OCI-LY3 (cell line): ENCODE data around the gene TRMT13.

ENCODE experiments used
- H2AFZ ChIP-seq: fragments of 200-600, 300-600 bp; shearing (Covaris generic); 2 replicates; pipeline ENCODE4 v1.6.0; 2014; ENCODE audit warnings: antibody characterized with exemption, low read depth, low read length
- H3K27ac ChIP-seq: fragments of 200-600, 300-600 bp; sonication (generic); 2 replicates; pipeline ENCODE4 v1.5.1; 2014; ENCODE audit warnings: mild to moderate bottlenecking, low read length, moderate library complexity, mixed read lengths
- H3K27me3 ChIP-seq: fragments of 200-600, 300-600 bp; sonication (generic); 2 replicates; pipeline ENCODE4 v1.6.1; 2014; ENCODE audit warnings: low read depth, low read length, mixed read lengths
- H3K36me3 ChIP-seq: fragments of 200-600, 300-600 bp; sonication (generic); replicated peaks from 2 replicates; pipeline ENCODE3; 2014; ENCODE audit warnings: low read depth, low read length, mixed read lengths
- H3K4me1 ChIP-seq: fragments of 300-600, 200-600 bp; sonication (generic); 2 replicates; pipeline ENCODE4 v1.6.1; 2014; ENCODE audit warnings: low read length, mixed read lengths
- H3K4me2 ChIP-seq: fragments of 200-600, 300-600 bp; sonication (generic); 2 replicates; pipeline ENCODE4 v1.6.1; 2014; ENCODE audit warnings: low read length, mixed read lengths
- H3K4me3 ChIP-seq: fragments of 300-600, 200-600 bp; sonication (generic); 2 replicates; pipeline ENCODE4 v1.5.1; 2014; ENCODE audit warnings: antibody characterized with exemption, mild to moderate bottlenecking, low read length, moderate library complexity
- H3K79me2 ChIP-seq: fragments of 300-600, 200-600 bp; shearing (Covaris generic); 2 replicates; pipeline ENCODE4 v1.6.1; 2014; ENCODE audit warnings: mild to moderate bottlenecking, low read length, mixed read lengths
- H3K9ac ChIP-seq: fragments of 300-600, 200-600 bp; shearing (Covaris generic); 2 replicates; pipeline ENCODE4 v1.6.0; 2014; ENCODE audit warnings: mild to moderate bottlenecking, low read length, moderate library complexity
- H3K9me3 ChIP-seq: fragments of 200-600, 300-600 bp; shearing (Covaris generic); 2 replicates; pipeline ENCODE4 v1.6.1; 2014; ENCODE audit warnings: low read length, mixed read lengths; ENCODE audit not compliant: insufficient read depth
- H4K20me1 ChIP-seq: fragments of 200-600, 300-600 bp; sonication (generic); 2 replicates; pipeline ENCODE4 v1.6.1; 2016; ENCODE audit warnings: low read length, mixed read lengths; ENCODE audit not compliant: insufficient read depth
- EZH2phosphoT487 ChIP-seq: fragments of 200-600 bp; shearing (Covaris generic); IDR thresholded peaks from 2 replicates; pipeline ENCODE4 v1.6.1; 2018; ENCODE audit warnings: antibody characterized with exemption, mixed run types, low read depth
- TF ChIP-seq, protein P1 (sequence below): fragments of 200-600, 300-600 bp; sonication (generic); IDR thresholded peaks from 2 replicates; pipeline ENCODE4 v1.5.1; 2014; ENCODE audit warnings: antibody characterized with exemption, low read length, low read depth

Gene TRMT13

DNA sequence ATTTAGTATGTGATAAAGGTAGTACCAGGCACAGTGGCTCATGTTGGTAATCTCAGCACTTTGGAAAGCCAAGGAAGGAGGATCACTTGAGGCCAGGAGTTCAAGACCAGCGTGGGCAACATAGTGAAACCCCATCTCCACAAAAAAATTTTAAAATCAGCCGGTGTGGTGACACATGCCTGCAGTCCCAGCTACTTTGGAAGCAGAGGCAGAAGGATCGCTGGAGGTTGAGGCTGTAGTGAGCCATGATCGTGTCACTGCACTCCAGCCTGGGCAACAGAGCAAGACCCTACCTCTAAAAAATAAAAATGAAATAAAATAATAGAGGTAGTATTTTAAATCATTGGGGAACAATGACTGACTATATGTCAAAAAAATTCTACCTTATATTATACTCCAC is 17.4 kb upstream of the TRMT13 start:
- Histone ChIP-seq H3K27me3 (no peaks in the 10 kb centered on the region), H3K27ac (no peak overlapping the region), H3K36me3 (peaks cover 4% of the 10 kb centered on the region), H3K4me3 (no peak overlapping the region), H4K20me1 (no peaks in the 10 kb centered on the region), H3K79me2 (no peaks in the 10 kb centered on the region), H3K9ac (no peak overlapping the region), H3K9me3 (no peaks in the 10 kb centered on the region), H2AFZ (no peak overlapping the region), H3K4me1 (no peaks in the 10 kb centered on the region), H3K4me2 (no peak overlapping the region)
- TF ChIP-seq EZH2phosphoT487, result no peak
- TF ChIP-seq, protein P1, sequence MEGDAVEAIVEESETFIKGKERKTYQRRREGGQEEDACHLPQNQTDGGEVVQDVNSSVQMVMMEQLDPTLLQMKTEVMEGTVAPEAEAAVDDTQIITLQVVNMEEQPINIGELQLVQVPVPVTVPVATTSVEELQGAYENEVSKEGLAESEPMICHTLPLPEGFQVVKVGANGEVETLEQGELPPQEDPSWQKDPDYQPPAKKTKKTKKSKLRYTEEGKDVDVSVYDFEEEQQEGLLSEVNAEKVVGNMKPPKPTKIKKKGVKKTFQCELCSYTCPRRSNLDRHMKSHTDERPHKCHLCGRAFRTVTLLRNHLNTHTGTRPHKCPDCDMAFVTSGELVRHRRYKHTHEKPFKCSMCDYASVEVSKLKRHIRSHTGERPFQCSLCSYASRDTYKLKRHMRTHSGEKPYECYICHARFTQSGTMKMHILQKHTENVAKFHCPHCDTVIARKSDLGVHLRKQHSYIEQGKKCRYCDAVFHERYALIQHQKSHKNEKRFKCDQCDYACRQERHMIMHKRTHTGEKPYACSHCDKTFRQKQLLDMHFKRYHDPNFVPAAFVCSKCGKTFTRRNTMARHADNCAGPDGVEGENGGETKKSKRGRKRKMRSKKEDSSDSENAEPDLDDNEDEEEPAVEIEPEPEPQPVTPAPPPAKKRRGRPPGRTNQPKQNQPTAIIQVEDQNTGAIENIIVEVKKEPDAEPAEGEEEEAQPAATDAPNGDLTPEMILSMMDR, result no peak

- Histone ChIP-seq H3K27ac (no peak overlapping the region), H3K9me3 (no peaks in the 10 kb centered on the region), H3K27me3 (no peaks in the 10 kb centered on the region), H3K9ac (no peak overlapping the region), H3K79me2 (peaks cover 13% of the 10 kb centered on the region; the same call in 1 of the 2 replicates), H3K4me3 (no peak overlapping the region), H3K36me3 (peaks cover 6% of the 10 kb centered on the region), H3K4me2 (no peak overlapping the region), H3K4me1 (no peaks in the 10 kb centered on the region), H4K20me1 (no peaks in the 10 kb centered on the region), H2AFZ (no peak overlapping the region)
- TF ChIP-seq, protein P1, result no peak
- TF ChIP-seq EZH2phosphoT487, result no peak
These were observed 10.8 kb upstream of the TRMT13 start for GRCh38 chr1:100122177-100122576.

DNA sequence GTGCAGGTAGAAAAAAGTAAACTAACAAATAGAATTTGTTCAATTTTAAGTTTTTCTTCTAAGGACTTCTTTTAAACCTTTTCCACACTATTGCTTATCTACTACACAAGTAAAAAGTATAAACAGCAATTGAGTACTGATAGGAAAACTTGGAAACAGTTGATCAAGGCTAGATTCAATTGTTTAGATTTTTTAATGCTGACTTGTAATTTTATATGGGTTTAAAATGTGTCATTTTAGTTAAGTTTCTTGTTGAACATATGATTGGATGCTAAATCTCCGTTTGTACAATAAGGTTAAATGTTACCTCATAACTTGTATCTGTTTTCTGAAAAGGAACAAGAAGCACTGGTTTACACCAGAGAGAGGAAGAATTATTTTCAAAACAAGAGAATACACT is 5.7 kb upstream of the TRMT13 start:
- H3K9me3 ChIP-seq, result no peaks in the 10 kb centered on the region
- no peaks in the 10 kb centered on the region for H3K36me3 ChIP-seq
- H3K79me2 ChIP-seq, result peaks cover 61% of the 10 kb centered on the region
- no peak overlapping the region for H3K9ac ChIP-seq
- no peak overlapping the region for H3K27ac ChIP-seq
- TF ChIP-seq, protein P1, result no peak
- no peak for TF ChIP-seq EZH2phosphoT487
- H4K20me1 ChIP-seq, result no peaks in the 10 kb centered on the region
- no peak overlapping the region for H2AFZ ChIP-seq
- peaks cover 11% of the 10 kb centered on the region for H3K4me1 ChIP-seq
- no peak overlapping the region for H3K4me3 ChIP-seq
- H3K4me2 ChIP-seq, result no peak overlapping the region
- H3K27me3 ChIP-seq, result no peaks in the 10 kb centered on the region

DNA sequence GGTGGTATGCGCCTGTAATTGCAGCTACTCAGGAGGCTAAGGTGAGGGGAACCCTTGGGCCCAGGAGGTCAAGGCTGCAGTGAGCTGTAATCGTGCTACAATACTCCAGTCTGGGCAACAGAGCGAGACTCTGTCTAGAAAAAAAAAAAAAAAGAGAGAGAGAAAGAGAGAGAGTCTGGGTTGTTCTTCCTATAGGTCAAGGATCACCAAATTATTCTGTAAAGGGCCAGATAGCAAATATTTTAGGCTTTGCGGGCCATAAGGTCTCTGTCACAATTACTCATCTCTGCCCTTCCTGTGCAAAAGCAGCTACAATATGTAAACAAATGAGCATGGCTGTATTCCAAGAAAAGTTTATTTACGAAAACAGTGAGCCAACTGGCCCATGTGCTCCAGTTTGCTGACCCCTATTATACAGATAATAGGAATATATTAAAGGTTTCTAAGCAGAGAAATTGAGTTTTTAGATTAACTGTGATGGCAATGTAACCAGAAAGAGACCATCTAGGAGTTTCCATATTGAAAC is 2.3 kb upstream of the TRMT13 start:
- Histone ChIP-seq H2AFZ (no peak overlapping the region), H3K4me1 (peaks cover 23% of the 10 kb centered on the region), H3K4me2 (no peak overlapping the region), H3K27ac (no peak overlapping the region), H3K4me3 (no peak overlapping the region), H3K9me3 (no peaks in the 10 kb centered on the region), H3K36me3 (no peaks in the 10 kb centered on the region), H4K20me1 (no peaks in the 10 kb centered on the region), H3K9ac (no peak overlapping the region), H3K79me2 (peaks cover 86% of the 10 kb centered on the region), H3K27me3 (no peaks in the 10 kb centered on the region)
- TF ChIP-seq, protein P1, result no peak
- TF ChIP-seq EZH2phosphoT487, result no peak
